ENCODE results near the gene CDK5R1.

DNA sequence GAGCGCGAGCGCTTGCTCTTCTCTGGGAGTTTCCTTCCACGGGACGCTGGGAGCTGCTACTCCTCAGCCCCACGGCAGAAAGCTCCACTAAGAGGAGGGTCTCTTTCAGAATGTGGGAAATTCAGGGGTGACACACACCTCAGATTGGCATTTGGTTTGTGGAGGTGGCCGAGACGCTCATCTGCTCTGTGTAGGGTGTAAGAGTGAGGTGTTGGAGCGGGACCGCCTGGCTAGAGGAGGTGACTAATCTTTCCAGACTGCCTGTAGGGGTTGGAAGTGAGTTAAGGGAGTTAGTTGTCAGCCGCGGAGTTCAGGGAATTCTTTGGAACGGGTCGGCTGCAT lies 41.7 kb upstream of the CDK5R1 start:
- TF ChIP-seq, protein P1, sequence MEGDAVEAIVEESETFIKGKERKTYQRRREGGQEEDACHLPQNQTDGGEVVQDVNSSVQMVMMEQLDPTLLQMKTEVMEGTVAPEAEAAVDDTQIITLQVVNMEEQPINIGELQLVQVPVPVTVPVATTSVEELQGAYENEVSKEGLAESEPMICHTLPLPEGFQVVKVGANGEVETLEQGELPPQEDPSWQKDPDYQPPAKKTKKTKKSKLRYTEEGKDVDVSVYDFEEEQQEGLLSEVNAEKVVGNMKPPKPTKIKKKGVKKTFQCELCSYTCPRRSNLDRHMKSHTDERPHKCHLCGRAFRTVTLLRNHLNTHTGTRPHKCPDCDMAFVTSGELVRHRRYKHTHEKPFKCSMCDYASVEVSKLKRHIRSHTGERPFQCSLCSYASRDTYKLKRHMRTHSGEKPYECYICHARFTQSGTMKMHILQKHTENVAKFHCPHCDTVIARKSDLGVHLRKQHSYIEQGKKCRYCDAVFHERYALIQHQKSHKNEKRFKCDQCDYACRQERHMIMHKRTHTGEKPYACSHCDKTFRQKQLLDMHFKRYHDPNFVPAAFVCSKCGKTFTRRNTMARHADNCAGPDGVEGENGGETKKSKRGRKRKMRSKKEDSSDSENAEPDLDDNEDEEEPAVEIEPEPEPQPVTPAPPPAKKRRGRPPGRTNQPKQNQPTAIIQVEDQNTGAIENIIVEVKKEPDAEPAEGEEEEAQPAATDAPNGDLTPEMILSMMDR (IDR thresholded peaks at IDR 0.05), result no peak
- no peak for TF ChIP-seq POLR2A (IDR thresholded peaks at IDR 0.05)

Measured in esophagus squamous epithelium (tissue), 4 donors.